AG09309 (cell line): ENCODE measurements around the gene KRTCAP2.

Experiments
- DNase-seq: peaks from one replicate; pipeline ENCODE4 v3.0.0-alpha.2; 2010; ENCODE audit warnings: low read depth
- H3K4me3 ChIP-seq: 2 replicates; pipeline ENCODE4 v1.5.1; 2011; ENCODE audit warnings: mild to moderate bottlenecking, low read depth, low read length, moderate library complexity; ENCODE audit not compliant: control insufficient read depth
- CTCF ChIP-seq: IDR thresholded peaks from 2 replicates; pipeline ENCODE4 v1.5.1; 2011; ENCODE audit warnings: mild to moderate bottlenecking, low read depth, low read length, inconsistent platforms; ENCODE audit not compliant: insufficient read depth, control insufficient read depth; ENCODE audit errors: missing control alignments

Gene KRTCAP2

GRCh38 chr1:155185783-155186066 is 12.6 kb upstream of the KRTCAP2 start:
- TF ChIP-seq CTCF: no peak
- H3K4me3 ChIP-seq: no peak overlapping the region
- DNase-seq: no peak

- no peak for TF ChIP-seq CTCF
- no peak for DNase-seq
- H3K4me3 ChIP-seq: no peak overlapping the region
Measured at GRCh38 chr1:155184835-155185782, 12.0 kb upstream of the KRTCAP2 start.

- no peak overlapping the region for H3K4me3 ChIP-seq
- no peak for DNase-seq
- TF ChIP-seq CTCF: no peak
Measured at GRCh38 chr1:155184351-155184811, 11.3 kb upstream of the KRTCAP2 start.

- no peak overlapping the region for H3K4me3 ChIP-seq
- no peak for TF ChIP-seq CTCF
- no peak for DNase-seq
Measured at GRCh38 chr1:155183775-155184221, 10.7 kb upstream of the KRTCAP2 start.

- no peak for TF ChIP-seq CTCF
- DNase-seq: no peak
- H3K4me3 ChIP-seq: no peak overlapping the region
Measured at GRCh38 chr1:155182052-155182550, 9.0 kb upstream of the KRTCAP2 start.

GRCh38 chr1:155181371-155182051 is 8.4 kb upstream of the KRTCAP2 start:
- no peak for TF ChIP-seq CTCF
- no peak for DNase-seq
- H3K4me3 ChIP-seq: no peak overlapping the region
